Stimulated activated effector memory CD8-positive, alpha-beta T cell treated with anti-CD3 and anti-CD28 coated beads, Interleukin-12 subunit alpha, Interleukin-12 subunit beta, amount 100 ng/mL, for 72 hours (primary cell): Measurements from ENCODE around the gene SEMA5B.

Experiments
- ATAC-seq: fragments of 150-1000 bp; cut with Tn5 transposase; 2 replicates; pipeline ENCODE4 v1.10.0; 2021
- DNase-seq, 2 donors: peaks; one replicate each; pipeline ENCODE4 v3.0.0; 2021 to 2022; ENCODE audit warnings: low spot score in 2 of 2
- H3K27ac Mint-ChIP-seq: one replicate; pipeline ENCODE4 v1.8.0; 2022; ENCODE audit warnings: mild to moderate bottlenecking, mixed read lengths
- H3K36me3 Mint-ChIP-seq: one replicate; pipeline ENCODE4 v1.8.0; 2022; ENCODE audit warnings: mild to moderate bottlenecking, mixed read lengths
- H3K4me1 Mint-ChIP-seq: one replicate; pipeline ENCODE4 v1.8.0; 2022; ENCODE audit warnings: mixed read lengths
- H3K4me3 Mint-ChIP-seq: one replicate; pipeline ENCODE4 v1.8.0; 2022; ENCODE audit warnings: mild to moderate bottlenecking, mixed read lengths
- H3K9me3 Mint-ChIP-seq: one replicate; pipeline ENCODE4 v1.8.0; 2022; ENCODE audit warnings: mixed read lengths

The SEMA5B gene

GRCh38 chr3:122916580-122916979, 111.0 kb downstream of the SEMA5B start:
- H3K4me3 Mint-ChIP-seq, result no peak overlapping the region
- ATAC-seq (no peak), DNase-seq (no peak)
- H3K27ac Mint-ChIP-seq, result no peak overlapping the region
- H3K36me3 Mint-ChIP-seq, result no peaks in the 10 kb centered on the region
- peaks cover 16% of the 10 kb centered on the region for H3K4me1 Mint-ChIP-seq
- no peaks in the 10 kb centered on the region for H3K9me3 Mint-ChIP-seq

GRCh38 chr3:122916084-122916483, 111.5 kb downstream of the SEMA5B start:
- no peak for ATAC-seq
- no peaks in the 10 kb centered on the region for H3K9me3 Mint-ChIP-seq
- no peak for DNase-seq
- no peak overlapping the region for H3K4me3 Mint-ChIP-seq
- H3K27ac Mint-ChIP-seq, result no peak overlapping the region
- H3K36me3 Mint-ChIP-seq, result no peaks in the 10 kb centered on the region
- H3K4me1 Mint-ChIP-seq, result peaks cover 16% of the 10 kb centered on the region

GRCh38 chr3:122915300-122916055, 112.1 kb downstream of the SEMA5B start:
- no peaks in the 10 kb centered on the region for H3K36me3 Mint-ChIP-seq
- no peak for DNase-seq
- no peak overlapping the region for H3K4me3 Mint-ChIP-seq
- H3K4me1 Mint-ChIP-seq, result peaks cover 16% of the 10 kb centered on the region
- no peaks in the 10 kb centered on the region for H3K9me3 Mint-ChIP-seq
- ATAC-seq, result no peak
- H3K27ac Mint-ChIP-seq, result no peak overlapping the region

DNA sequence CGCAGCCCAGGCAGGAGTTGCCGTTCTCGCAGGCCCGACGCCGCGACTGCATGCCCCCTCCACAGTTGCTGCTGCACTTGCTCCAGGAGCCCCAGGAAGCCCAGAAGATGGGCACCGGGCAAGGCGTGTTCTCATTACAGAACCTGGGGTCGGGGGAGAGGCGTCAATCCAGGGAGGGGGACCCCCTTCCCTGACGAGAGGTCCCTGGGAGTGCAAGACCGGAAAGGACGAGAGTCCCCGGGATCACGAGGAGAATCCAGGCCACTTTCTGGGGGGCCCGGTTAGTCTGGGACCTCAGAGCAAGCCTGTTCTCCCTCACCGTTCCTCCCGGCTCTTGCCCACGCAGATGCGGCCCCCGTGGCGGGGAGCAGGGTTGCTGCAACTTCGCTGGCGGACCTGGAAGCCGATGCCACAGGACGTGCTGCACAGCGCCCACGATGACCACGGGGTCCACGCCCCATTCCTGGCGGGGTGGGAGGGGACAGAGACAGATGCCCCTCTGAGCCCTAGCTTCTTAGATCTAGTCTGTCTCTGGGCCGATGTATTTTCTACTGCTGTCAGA, 113.9 kb downstream of the SEMA5B start:
- peaks cover 16% of the 10 kb centered on the region for H3K4me1 Mint-ChIP-seq
- no peaks in the 10 kb centered on the region for H3K9me3 Mint-ChIP-seq
- ATAC-seq (no peak), DNase-seq (no peak)
- H3K27ac Mint-ChIP-seq, result no peak overlapping the region
- no peak overlapping the region for H3K4me3 Mint-ChIP-seq
- no peaks in the 10 kb centered on the region for H3K36me3 Mint-ChIP-seq

DNA sequence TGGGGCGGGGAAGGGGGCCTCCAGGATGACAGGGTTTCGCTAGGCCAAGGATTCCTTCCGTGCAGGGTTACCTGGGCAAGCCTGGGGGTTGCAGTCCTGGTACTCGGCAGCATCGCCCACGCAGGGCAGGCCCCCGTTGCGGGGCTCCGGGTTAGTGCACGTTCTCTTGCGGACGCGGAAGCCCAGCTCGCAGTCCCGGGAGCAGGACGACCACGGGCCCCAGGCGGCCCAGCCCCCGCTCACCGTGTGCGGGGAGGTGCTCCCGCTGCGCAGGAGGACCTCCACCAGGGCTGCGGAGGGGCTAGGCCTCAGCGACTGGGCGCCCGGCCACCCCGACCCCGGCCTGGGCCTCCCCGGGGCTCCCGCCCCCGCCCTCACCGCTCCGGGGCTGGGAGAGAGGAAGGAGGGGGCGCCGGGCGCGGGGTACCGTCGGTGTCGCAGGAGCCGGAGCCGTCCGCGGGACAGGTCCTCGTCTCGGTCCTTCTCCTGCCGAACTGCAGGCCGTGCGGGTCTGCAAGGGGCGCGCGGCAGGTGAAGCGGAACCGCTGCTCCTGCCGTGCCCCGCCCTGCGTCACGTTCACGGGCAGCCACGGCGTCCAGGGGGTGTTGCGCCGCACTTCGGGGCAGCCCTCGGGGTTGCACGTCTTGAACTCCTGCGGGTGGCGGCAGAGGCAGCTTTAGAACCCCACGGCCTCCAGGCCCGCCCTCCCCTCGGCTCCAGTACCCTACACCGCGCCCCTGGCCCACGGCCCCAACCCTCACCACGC, 114.6 kb downstream of the SEMA5B start:
- DNase-seq, result no peak
- ATAC-seq, result no peak
- Mint-ChIP-seq H3K36me3 (no peaks in the 10 kb centered on the region), H3K4me3 (no peak overlapping the region), H3K9me3 (no peaks in the 10 kb centered on the region), H3K27ac (no peak overlapping the region), H3K4me1 (peaks cover 16% of the 10 kb centered on the region)

DNA sequence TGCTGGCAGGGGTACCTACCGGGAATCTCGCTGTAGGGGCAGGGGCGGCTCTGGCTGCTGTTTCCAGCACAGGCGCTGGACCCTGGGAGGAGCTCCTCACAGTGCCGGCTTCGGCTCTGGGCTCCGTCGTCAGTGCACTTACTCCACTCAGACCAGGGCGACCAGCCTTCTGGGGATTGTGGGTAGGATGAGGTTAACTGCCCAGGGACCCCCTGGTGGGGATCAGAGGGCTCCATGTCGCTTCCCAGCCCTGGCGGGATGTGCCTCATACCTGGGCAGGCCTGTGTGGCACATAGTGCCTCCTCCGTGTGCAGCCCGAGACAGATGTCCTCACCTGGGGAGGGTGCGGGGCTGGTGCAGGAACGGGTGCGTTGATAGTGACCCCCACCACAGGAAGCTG, 115.7 kb downstream of the SEMA5B start:
- ATAC-seq, result no peak
- Mint-ChIP-seq H3K36me3 (no peaks in the 10 kb centered on the region), H3K27ac (no peak overlapping the region), H3K9me3 (no peaks in the 10 kb centered on the region), H3K4me3 (no peak overlapping the region), H3K4me1 (peaks cover 16% of the 10 kb centered on the region)
- DNase-seq, result no peak

DNA sequence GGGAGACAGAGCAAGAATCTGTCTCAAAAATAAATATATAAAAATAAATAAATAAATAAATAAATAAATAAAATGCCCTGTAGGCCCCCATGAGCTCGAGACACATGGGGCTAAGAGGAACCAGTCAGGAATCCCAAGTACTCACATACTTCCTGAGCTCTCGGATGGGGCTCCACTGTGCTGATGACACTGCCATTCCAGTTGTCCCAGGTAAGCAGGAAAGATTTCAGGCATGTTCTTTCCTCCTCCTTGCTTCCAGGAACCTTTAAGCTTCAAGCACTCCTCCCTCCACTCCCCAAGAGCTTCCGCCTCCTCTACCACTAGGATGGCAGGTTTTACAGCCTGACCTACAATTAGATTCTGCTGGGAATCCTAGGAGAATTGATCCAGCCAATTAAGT, 119.3 kb downstream of the SEMA5B start:
- Mint-ChIP-seq H3K9me3 (no peaks in the 10 kb centered on the region), H3K4me3 (no peak overlapping the region), H3K4me1 (no peaks in the 10 kb centered on the region), H3K36me3 (no peaks in the 10 kb centered on the region), H3K27ac (no peak overlapping the region)
- ATAC-seq (no peak), DNase-seq (no peak)

GRCh38 chr3:122907471-122907870, 120.1 kb downstream of the SEMA5B start:
- H3K4me1 Mint-ChIP-seq, result no peaks in the 10 kb centered on the region
- H3K4me3 Mint-ChIP-seq, result no peak overlapping the region
- DNase-seq, result no peak
- no peak overlapping the region for H3K27ac Mint-ChIP-seq
- H3K9me3 Mint-ChIP-seq, result no peaks in the 10 kb centered on the region
- no peaks in the 10 kb centered on the region for H3K36me3 Mint-ChIP-seq
- ATAC-seq, result no peak

- Mint-ChIP-seq H3K9me3 (no peaks in the 10 kb centered on the region), H3K36me3 (no peaks in the 10 kb centered on the region), H3K4me1 (no peaks in the 10 kb centered on the region), H3K4me3 (no peak overlapping the region), H3K27ac (peak overlapping the region; percentile 43)
- DNase-seq (no peak), ATAC-seq (peak; percentile 36)
Measured at GRCh38 chr3:122903171-122903570, 124.4 kb downstream of the SEMA5B start.

DNA sequence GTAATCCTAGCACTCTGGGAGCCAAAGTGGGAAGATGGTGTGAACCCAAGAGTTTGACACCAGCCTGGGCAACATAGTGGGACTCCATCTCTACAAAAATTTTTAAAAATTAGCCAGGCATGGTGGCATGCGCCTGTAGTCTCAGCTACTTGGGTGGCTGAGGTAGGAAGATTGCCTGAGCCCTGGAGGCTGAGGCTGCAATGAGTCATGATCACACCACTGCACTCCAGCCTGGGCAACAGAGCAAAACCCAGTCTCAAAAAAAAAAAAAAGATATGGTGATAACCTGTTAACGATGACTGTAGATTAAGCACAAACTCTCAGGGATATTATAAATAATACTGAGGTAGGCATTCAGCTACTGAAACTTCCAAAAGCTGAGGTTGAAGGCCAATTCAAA, 125.2 kb downstream of the SEMA5B start:
- Mint-ChIP-seq H3K4me1 (no peaks in the 10 kb centered on the region), H3K9me3 (no peaks in the 10 kb centered on the region)

GRCh38 chr3:122898298-122898697, 129.3 kb downstream of the SEMA5B start:
- no peaks in the 10 kb centered on the region for H3K9me3 Mint-ChIP-seq
- DNase-seq (no peak), ATAC-seq (no peak)
- H3K27ac Mint-ChIP-seq, result no peak overlapping the region
- H3K36me3 Mint-ChIP-seq, result no peaks in the 10 kb centered on the region
- no peak overlapping the region for H3K4me3 Mint-ChIP-seq
- H3K4me1 Mint-ChIP-seq, result peaks cover 6% of the 10 kb centered on the region

More for the DNA sequence above, 125.2 kb downstream of the SEMA5B start:
- ATAC-seq (no peak), DNase-seq (no peak)
- Mint-ChIP-seq H3K36me3 (no peaks in the 10 kb centered on the region), H3K4me3 (no peak overlapping the region), H3K27ac (no peak overlapping the region)

DNA sequence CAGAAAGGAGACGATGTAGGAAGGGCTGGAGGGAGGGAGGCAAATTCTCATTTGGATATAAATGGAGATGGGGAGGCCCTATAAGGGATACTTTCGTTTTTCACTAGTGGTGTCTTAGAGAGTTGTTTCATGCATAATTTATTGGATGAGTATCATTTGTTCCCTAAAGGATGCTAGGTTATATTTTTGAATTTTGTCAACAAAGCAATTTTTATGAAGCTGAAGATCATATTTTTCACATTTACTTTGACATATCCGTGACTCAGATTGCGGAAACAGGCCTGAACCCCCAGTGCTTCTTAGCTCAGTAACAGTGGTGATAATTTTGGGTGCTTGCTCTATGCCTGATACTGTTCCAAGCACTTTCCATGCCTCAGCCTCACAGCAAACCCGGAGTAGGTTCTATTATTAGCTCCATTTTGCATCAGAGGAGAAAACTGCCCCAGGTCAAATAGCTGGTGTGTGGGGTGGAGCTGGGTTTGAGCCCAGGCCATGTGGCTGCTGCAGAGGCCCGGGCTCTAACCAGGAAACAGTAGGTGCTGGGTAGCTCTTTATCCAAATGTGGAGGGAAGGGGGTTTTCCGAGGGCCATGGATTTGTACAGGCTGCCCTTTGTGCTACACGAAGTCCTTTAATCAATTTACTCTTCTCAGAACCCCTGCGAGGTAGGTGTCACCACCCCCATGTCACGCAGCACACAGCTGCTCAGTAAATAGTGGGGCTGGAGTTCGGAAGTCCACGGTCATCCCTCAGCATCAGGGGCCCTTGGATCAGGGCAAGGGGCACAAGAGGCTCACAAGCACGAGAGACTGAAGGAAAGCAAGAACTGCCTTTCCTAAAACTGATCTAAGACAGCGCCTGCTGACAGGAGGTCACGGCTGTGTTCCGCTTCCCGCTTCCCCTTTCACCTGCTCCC, 133.6 kb downstream of the SEMA5B start:
- no peak for ATAC-seq

DNA sequence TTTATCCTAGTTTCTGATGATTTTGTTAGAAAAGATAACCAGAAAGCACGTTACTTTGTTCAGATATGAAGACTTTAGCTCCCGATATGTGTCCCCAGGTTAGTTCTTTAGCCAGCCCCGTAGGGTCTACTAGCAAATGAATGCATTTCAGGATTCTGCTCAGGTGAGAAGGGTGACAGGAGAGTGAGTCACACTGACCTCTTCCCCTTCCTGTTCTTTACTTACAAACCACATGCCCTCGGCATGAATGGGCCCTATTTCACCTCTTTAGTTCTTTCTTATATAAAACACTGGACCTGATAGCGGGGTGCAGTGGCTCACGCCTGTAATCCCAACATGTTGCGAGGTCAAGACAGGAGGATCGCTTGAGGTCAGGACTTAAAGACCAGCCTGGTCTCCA, 134.3 kb downstream of the SEMA5B start:
- no peak overlapping the region for H3K4me3 Mint-ChIP-seq
- no peaks in the 10 kb centered on the region for H3K36me3 Mint-ChIP-seq
- H3K9me3 Mint-ChIP-seq, result no peaks in the 10 kb centered on the region
- peak overlapping the region; percentile 18 for H3K27ac Mint-ChIP-seq
- peaks cover 10% of the 10 kb centered on the region for H3K4me1 Mint-ChIP-seq
- no peak for DNase-seq
- ATAC-seq, result peak; percentile 94

More for the DNA sequence above, 133.6 kb downstream of the SEMA5B start:
- Mint-ChIP-seq H3K9me3 (no peaks in the 10 kb centered on the region), H3K4me3 (no peak overlapping the region), H3K27ac (peak overlapping the region; percentile 18), H3K36me3 (no peaks in the 10 kb centered on the region), H3K4me1 (peaks cover 10% of the 10 kb centered on the region)
- no peak for DNase-seq

- Mint-ChIP-seq H3K4me3 (no peak overlapping the region), H3K27ac (no peak overlapping the region)
Measured at GRCh38 chr3:122892118-122892960, 135.2 kb downstream of the SEMA5B start.

More at GRCh38 chr3:122892118-122892960, 135.2 kb downstream of the SEMA5B start:
- peaks cover 10% of the 10 kb centered on the region for H3K4me1 Mint-ChIP-seq
- ATAC-seq (no peak), DNase-seq (no peak)
- no peaks in the 10 kb centered on the region for H3K9me3 Mint-ChIP-seq
- H3K36me3 Mint-ChIP-seq, result no peaks in the 10 kb centered on the region
